Left lung (tissue), 10 donors: ENCODE results near the gene ALDH16A1. TPM values are rescaled to one million over a fixed set of nuclear protein-coding genes. Genes with fewer than 3 reads are reported as not detected.
A peak's percentile ranks its signal among the peaks of the same experiment; 100 is the strongest.

Source experiments
- ATAC-seq: fragments of 200-7000 bp; cut with Tn5 transposase; one replicate; pipeline ENCODE4 v1.9.1; 2020; ENCODE audit warnings: moderate library complexity
- DNase-seq, 4 donors: peaks; one replicate each; pipeline ENCODE4 v3.0.0-alpha.2; 2013 to 2020
- H3K27ac ChIP-seq, 2 donors: fragments of 200-600 bp; sonication (generic) in 1 of 2; one replicate each; pipeline versions ENCODE4 v1.5.0 to v1.8.0; 2020 to 2021
- H3K27me3 ChIP-seq, 2 donors: fragments of 200-600 bp; sonication (generic) in 1 of 2; one replicate each; pipeline versions ENCODE4 v1.5.0 to v1.8.0; 2020 to 2021
- H3K36me3 ChIP-seq, 2 donors: fragments of 200-600 bp; sonication (generic) in 1 of 2; one replicate each; pipeline versions ENCODE4 v1.5.0 to v1.8.0; 2020 to 2021
- H3K4me1 ChIP-seq, 2 donors: fragments of 200-600 bp; one replicate each; pipeline ENCODE4 v1.8.0; 2021
- H3K4me3 ChIP-seq, 2 donors: fragments of 200-600 bp; sonication (generic) in 1 of 2; one replicate each; pipeline versions ENCODE4 v1.5.0 to v1.8.0; 2020 to 2021; ENCODE audit warnings: mild to moderate bottlenecking in 1 of 2
- H3K9me3 ChIP-seq, 2 donors: fragments of 200-600 bp; sonication (generic) in 1 of 2; one replicate each; pipeline versions ENCODE4 v1.5.0 to v1.8.0; 2020 to 2021
- CTCF ChIP-seq, 2 donors: fragments of 200-600 bp; sonication (generic) in 1 of 2; IDR thresholded peaks; one replicate each; pipeline versions ENCODE4 v1.5.0 to v1.8.0; 2021; ENCODE audit warnings: antibody characterized with exemption in 2 of 2
- intact Hi-C, 2 donors: fragments of 100-400 bp; cut with DNase I; formaldehyde crosslinking; loops; one replicate each; pipeline versions ENCODE4 v1.11.2 to v1.14.2; 2022
- polyA plus RNA-seq, 6 donors: library from polyadenylated mRNA; unstranded; fragments of 120-200 nt; gene quantifications; one replicate each; pipeline ENCODE4 v1.2.1, GENCODE V29; 2013; ENCODE audit not compliant: insufficient read length in 6 of 6
- total RNA-seq, 2 donors: library from RNA; stranded (reverse); fragmentation: NEBNext Ultra II Directional; extraction: Animal tissue kit (Norgen Biotek cat#: 25700); gene quantifications; one replicate each; pipeline ENCODE4 v1.2.1, GENCODE V29; 2021
- donor health status: DM: no; HTN: yes; CAD: no.
- donor health status: DM: no; HTN: no; CAD: no.

ALDH16A1 gene
- total and polyA plus RNA-seq, 8 donors: 12.6 to 54.2 (median 18.1) TPM

GRCh38 chr19:49503582-49503962 lies 50.5 kb downstream of the ALDH16A1 start:
- TF ChIP-seq CTCF (IDR thresholded peaks at IDR 0.05): no peak
- H3K36me3 ChIP-seq: peaks cover 6 to 17% of the 10 kb centered on the region in 2 donors
- peaks cover 8 to 34% of the 10 kb centered on the region in 2 donors for H3K4me1 ChIP-seq
- no peak for DNase-seq
- H3K27me3 ChIP-seq: no peaks in the 10 kb centered on the region
- H3K27ac ChIP-seq: no peak overlapping the region
- intact Hi-C loops: no loop called here
- no peak overlapping the region for H3K4me3 ChIP-seq
- H3K9me3 ChIP-seq: no peaks in the 10 kb centered on the region
- no peak for ATAC-seq

- intact Hi-C loops: loop anchor here in 1 of 2 donors (5.0 kb wide), 1 partner anchor 41 kb away; no protein-coding TSS in a partner anchor
- peaks cover 0 to 13% of the 10 kb centered on the region in 2 donors for H3K4me1 ChIP-seq
- ATAC-seq: peak; percentile 89
- no peak overlapping the region for H3K27ac ChIP-seq
- no peaks in the 10 kb centered on the region for H3K9me3 ChIP-seq
- no peaks in the 10 kb centered on the region for H3K27me3 ChIP-seq
- peak; percentile 54 to 66 for TF ChIP-seq CTCF (IDR thresholded peaks at IDR 0.05)
- no peak overlapping the region for H3K4me3 ChIP-seq
- no peak for DNase-seq
- H3K36me3 ChIP-seq: no peaks in the 10 kb centered on the region
These were observed 53.6 kb downstream of the ALDH16A1 start for GRCh38 chr19:49506575-49507105.

GRCh38 chr19:49507803-49508494 lies 54.9 kb downstream of the ALDH16A1 start:
- H3K4me3 ChIP-seq: no peak overlapping the region
- DNase-seq (no peak), ATAC-seq (no peak)
- no peak overlapping the region for H3K27ac ChIP-seq
- no peaks in the 10 kb centered on the region for H3K9me3 ChIP-seq
- TF ChIP-seq CTCF (IDR thresholded peaks at IDR 0.05): no peak
- intact Hi-C loops: loop anchor here in 1 of 2 donors (5.0 kb wide), 1 partner anchor 39 kb away; no protein-coding TSS in a partner anchor
- no peaks in the 10 kb centered on the region for H3K27me3 ChIP-seq
- peaks cover 0 to 23% of the 10 kb centered on the region in 2 donors for H3K4me1 ChIP-seq
- no peaks in the 10 kb centered on the region for H3K36me3 ChIP-seq

GRCh38 chr19:49512970-49513745 lies 60.1 kb downstream of the ALDH16A1 start:
- intact Hi-C loops: no loop called here
- peak overlapping the region; percentile 91 for H3K27ac ChIP-seq
- TF ChIP-seq CTCF (IDR thresholded peaks at IDR 0.05): no peak
- DNase-seq: peak; percentile 51 to 83 (median 68)
- ATAC-seq: peak; percentile 80
- no peaks in the 10 kb centered on the region for H3K9me3 ChIP-seq
- peaks cover 0 to 4% of the 10 kb centered on the region in 2 donors for H3K36me3 ChIP-seq
- no peaks in the 10 kb centered on the region for H3K27me3 ChIP-seq
- H3K4me1 ChIP-seq: peaks cover 0 to 59% of the 10 kb centered on the region in 2 donors
- H3K4me3 ChIP-seq: peak overlapping the region; percentile 72 to 74

GRCh38 chr19:49513746-49514118 lies 60.7 kb downstream of the ALDH16A1 start:
- DNase-seq (peak in 1 of 4 donors; percentile 81), ATAC-seq (peak; percentile 5)
- TF ChIP-seq CTCF (IDR thresholded peaks at IDR 0.05): no peak
- Histone ChIP-seq H3K27ac (peak overlapping the region; percentile 91), H3K27me3 (no peaks in the 10 kb centered on the region), H3K9me3 (no peaks in the 10 kb centered on the region), H3K4me1 (peaks cover 0 to 59% of the 10 kb centered on the region in 2 donors), H3K36me3 (peaks cover 0 to 10% of the 10 kb centered on the region in 2 donors), H3K4me3 (peak overlapping the region; percentile 72 to 74)
- intact Hi-C loops: no loop called here
